GM21737 (cell line): ENCODE results near the gene KLC1.

Source experiments
- ATAC-seq: cut with Tn5 transposase; IDR thresholded peaks from one replicate; pipeline ENCODE4 v1.9.1; 2021; ENCODE audit warnings: mild to moderate bottlenecking, moderate library complexity; ENCODE audit not compliant: unreplicated experiment

Gene KLC1

GRCh38 chr14:103702095-103702494, 73.1 kb downstream of the KLC1 start:
- no peak for ATAC-seq

DNA sequence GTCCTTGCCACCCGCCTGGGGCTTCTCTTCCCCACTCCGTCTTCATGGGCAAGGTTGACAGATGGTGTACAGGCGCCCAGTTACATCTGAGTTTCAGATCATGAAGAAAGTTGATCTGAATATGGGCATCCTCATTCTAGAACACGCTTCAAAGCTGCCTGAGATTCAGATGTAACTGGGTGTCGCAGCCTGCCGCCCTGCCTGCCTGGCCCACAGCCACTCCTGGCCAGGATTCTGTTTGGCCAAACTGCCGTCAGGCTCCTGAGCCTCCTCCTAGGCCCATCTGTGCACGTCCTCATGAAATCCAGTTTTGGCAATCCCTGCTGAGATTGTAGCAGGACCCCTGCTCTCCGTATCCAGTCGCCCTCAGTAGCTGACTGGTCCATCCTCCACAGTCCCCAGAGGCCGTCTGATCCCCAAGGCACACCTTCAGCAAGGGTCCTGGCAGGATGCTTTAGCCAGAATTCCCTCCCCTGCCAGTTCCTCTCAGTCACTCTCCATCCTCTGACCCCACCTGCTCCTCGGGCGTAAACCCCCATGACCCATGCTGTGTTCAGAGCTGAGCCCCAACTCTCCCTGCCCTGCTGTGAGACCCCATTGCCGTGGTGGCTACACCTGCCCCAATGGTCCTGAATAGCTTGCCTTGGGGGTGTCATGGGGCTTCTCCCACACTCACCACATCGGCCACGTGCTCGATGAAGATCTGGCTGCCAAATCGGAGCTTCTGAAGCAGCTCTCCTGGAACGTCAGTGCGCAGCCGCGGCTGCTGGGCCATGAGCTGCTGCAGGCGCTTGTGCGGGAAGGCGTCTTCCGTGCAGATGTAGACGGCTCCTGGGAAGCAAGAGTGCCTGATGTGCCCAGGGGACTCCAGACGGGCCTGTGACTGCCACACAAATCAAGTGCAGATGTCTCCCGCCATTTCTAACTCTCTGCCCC, 73.8 kb downstream of the KLC1 start:
- no peak for ATAC-seq

- no peak for ATAC-seq
These were observed 74.7 kb downstream of the KLC1 start for GRCh38 chr14:103703433-103704385.

GRCh38 chr14:103704708-103705107, 75.7 kb downstream of the KLC1 start:
- ATAC-seq = no peak

- ATAC-seq = no peak
These were observed 76.1 kb downstream of the KLC1 start for GRCh38 chr14:103705118-103705503.

- no peak for ATAC-seq
These were observed 76.7 kb downstream of the KLC1 start for GRCh38 chr14:103705504-103706284.

GRCh38 chr14:103706551-103707328, 77.7 kb downstream of the KLC1 start:
- ATAC-seq = no peak

DNA sequence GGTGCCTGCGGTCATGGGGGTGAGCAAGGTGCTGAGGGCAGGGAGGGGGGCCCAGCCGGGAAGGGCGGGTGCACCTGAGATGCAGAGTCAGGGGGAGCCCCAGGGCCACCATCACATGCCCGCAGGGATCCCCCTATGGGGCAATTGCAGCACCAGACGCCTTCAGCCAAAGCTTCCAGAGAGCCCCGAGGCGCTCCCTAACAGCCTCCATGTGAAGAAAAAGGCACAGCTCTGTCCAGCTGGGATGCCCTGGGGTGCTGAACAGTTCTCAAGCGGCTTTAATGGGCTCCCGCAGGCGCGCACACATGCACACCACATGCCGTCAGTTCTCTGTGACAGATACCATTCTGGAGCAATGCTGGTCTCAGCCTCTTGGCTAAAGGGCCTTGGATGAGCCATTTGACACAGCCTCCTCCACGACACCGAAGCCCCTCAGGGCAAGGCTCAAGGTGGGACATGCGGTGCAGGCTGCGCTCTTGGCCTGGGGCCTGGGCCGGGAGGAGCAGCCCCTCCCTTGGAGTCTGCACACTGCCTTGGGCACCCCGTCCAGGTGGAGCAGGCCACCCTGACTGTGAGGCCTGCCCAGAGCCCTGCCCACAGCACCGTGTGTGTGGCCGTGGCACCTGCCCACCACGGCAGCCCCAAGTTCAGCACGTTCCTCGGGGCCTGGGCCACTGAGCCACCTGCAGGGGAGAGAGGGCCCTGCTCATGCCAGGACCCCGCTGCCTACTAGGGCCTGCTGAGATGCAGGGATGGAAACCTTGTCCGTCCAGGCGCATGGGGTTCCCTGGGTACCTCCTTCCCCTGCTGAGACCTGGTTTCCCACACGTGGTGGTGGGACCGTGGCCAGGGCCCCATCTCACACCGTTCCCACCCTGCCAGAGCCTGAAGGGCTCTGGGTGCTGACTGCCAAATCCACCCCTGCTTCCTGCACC, 78.6 kb downstream of the KLC1 start:
- no peak for ATAC-seq

GRCh38 chr14:103708750-103709187, 79.8 kb downstream of the KLC1 start:
- no peak for ATAC-seq

- no peak for ATAC-seq
These were observed 80.8 kb downstream of the KLC1 start for GRCh38 chr14:103709814-103710213.

DNA sequence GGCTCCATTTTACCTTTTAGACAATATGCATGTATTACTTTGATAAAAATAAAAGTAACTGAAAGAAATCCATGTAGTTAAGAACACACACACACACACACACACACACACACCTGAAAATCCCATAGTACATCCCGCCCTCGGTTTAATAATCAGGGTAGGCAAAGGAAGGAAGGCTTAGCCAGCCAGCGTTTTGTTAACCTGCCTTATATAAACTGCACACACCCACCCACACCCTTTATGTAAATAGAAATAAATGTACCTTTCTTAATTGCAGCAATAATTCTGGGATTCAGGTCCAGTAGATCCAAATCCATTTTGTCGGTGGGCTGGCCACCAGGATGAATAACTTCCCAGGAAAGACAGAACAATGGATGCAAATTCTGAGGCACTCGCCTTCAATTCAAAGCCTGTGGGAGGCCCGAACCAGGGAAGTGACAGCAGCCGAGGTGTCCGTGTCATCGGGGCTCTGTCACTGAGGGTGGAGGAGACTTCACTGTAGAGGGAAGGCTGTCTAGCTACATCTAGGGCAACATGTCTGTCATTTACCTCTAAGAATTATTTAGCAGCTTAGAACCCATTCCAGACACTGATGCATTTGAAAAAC, 81.9 kb downstream of the KLC1 start:
- ATAC-seq = no peak

DNA sequence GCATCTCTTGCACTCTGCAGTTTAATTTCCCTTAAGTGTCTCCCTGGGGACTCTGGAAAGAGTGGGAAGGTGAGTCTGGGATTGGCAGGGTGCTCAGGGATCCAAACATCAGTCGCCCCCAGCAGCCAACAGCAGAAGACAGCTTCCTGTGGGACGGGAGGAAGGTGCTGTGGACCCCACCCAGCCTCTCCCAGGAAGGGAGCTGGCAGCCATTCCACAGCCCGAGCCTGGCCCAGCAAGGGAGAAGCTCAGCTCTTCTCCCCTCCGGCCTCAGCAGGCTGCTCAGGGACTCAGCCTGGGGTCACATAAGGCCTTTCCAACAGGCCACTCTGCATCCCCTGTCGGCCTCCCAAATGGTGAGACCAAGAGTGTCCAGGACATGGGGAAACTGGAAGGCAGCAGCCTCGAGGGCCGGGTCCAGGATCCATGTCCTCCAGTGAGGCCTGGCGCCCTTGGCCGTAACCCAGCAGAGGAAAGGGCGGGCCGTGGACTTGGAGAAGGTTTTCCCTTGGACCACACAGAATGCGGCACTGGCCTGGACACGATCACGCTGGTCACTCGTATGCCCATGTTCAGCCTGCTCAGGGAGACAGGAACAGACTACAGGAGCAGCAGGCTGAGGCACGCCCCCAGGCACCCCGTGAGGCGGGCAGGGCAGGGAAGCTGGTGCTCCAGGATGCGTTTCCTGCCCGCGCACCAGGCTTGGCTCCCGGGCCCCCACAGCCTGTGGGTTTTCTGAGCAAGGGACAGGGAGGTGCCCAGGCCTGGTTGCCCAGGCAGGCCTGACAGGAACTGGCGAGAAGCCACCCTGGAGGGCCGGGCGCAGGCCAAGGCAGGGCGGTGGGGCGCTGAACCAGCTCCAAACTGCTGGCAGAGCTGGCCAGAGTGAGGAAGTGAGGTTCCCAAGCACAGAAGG, 82.8 kb downstream of the KLC1 start:
- ATAC-seq = no peak

DNA sequence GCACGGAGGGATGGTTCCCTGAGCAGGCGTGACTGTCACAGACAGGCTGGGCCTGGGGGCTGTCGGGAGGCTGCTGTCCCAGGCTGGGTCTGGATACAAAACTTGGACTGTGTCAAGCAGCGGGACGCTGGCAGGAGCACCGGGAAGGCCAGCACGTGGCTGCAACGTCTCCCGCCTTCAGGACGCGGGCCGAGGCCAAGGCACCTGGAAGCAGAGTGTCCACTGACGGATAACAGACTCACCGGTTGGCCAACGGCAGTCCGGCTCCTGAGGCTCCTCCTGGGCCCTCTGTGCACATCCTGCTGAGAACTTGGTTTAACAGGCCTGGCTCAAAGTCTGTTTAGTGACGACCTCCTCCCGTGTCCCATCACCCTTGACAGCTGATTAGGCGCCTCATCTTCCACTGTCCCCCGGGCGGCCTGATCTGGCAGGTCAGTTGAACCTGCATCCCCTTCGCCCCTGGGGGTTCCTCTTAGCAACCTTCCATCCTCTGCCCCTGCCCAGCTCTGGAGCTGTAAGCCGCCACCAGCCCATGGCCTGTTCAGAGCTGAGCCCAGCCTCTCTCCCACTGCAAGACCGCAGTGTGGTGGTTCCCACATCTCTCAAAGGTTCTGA, 83.7 kb downstream of the KLC1 start:
- ATAC-seq = no peak

DNA sequence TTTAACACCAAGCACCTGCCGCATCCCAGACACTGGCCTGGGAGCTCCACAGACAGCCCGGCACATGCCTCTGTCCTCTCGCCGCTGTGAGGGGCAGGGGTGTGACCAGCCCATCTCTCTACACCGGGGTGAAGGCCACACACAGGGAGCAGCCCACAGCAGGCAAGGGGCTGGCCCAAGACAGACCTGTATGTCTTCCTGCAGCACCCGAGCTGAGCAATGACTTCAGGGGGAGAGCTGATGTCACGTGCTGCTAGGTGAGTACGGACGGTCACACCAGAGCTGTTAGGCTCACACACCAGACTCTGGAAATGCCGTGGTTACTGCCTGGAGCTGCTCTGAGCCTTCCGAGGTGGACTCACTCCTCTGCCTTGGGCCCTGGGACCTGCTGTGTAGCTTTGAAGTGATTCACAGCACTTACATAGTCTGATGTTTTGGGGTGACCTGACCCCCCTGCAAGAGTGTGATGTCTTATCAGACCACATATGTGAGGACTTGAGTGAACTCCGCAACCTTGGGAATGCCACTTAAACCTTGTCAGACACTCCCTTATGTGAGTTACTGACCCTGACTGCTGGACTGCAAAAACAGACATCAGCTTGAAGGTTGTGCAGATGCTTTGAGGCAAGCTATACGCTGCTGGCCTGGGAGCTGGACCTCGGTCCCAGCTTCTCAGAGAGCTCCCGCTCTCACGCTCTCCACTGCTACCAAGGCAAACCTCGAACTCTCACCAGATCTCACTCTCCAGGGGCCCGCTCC, 84.5 kb downstream of the KLC1 start:
- ATAC-seq = no peak

DNA sequence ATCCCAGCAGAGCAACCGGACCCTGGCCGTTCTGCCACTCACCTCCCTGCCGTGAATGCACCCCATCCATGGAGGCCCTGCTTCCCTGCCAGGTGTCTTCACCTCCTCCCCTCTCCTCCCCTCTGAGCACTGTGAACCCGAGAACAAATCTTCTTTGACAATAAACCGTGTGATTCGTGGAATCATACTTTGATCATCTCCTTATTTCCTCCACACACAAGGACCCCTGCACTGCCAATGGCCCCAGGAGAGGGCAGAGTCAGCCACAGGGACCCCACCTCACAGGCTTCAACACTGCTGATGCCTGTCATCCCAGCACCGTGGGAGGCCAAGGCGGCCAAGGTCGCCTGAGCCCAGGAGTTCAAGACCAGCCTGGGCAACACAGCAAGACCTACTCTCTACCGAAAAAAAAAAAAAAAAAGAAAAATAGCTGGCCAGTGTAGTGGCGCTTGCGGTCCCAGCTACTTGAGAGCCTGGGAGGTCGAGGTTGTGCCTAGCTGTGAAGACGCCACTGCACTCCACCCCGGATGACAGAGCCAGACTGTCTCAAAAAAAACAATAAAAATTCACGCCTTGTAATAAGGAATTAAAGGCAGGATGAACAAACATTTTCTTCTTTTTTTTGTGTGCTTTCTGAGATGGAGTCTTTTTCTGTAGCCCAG, 85.2 kb downstream of the KLC1 start:
- ATAC-seq = no peak
